ENCODE results near the gene SLC4A1.
A peak's percentile ranks its signal among the peaks of the same experiment; 100 is the strongest.

The SLC4A1 gene

DNA sequence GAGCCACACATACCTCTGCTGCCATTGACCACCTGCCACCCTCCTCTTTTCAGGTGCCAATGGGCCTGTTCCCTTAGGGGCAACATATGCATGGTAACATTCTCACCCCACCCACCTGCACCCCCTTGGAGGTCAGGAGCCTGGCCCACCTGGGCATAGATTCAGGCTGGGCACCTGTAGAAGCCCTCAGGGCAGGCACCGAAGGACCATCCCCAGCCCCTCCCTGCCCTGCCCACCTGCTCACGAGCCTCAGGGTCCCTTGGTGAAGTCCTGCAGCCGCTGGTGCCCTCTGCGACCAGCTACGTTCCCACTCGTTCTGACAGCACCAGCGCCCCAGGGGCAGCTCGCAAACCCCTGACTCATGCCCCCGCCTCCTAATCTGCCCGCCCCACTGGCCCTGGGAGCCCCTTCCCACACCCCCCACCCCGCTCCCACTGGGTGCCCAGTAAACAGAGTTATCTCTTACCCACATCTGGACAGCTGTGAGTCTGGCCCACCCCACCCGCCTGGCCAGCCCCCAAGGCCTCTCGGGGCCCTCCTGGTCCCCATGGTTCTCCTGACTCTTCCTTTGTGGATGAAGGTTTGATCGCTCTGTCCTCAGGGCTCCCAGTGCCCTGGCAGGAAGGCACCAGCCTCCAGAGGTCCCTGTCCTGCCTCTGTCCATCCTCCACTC is at the start of gene SLC4A1:
TSS of gene SLC4A1 (minus strand) at position 318 of the 673 bp plus-strand sequence. CDS start 5,269 bp downstream, outside the sequence.
- no peak for DNase-seq

DNA sequence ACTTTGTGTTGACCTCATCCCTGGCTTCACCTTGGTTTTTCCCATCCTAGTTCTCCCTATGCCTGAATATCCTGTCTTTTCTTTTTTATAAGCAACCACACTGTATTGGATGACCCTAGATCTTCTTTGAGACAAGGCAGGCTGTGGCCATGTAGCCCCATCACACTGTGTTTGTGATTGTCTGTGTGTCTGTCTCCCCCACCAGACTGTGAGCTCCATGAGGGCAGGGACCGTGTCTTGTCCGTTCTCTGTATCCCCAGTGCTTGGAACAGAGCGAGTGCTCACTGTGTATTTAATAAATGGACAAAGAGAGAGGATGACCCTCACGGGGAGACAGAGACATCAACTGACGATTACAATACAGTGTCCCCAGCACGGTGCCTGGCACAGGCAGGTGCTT is 49.6 kb upstream of the SLC4A1 start:
- no peak for DNase-seq

DNA sequence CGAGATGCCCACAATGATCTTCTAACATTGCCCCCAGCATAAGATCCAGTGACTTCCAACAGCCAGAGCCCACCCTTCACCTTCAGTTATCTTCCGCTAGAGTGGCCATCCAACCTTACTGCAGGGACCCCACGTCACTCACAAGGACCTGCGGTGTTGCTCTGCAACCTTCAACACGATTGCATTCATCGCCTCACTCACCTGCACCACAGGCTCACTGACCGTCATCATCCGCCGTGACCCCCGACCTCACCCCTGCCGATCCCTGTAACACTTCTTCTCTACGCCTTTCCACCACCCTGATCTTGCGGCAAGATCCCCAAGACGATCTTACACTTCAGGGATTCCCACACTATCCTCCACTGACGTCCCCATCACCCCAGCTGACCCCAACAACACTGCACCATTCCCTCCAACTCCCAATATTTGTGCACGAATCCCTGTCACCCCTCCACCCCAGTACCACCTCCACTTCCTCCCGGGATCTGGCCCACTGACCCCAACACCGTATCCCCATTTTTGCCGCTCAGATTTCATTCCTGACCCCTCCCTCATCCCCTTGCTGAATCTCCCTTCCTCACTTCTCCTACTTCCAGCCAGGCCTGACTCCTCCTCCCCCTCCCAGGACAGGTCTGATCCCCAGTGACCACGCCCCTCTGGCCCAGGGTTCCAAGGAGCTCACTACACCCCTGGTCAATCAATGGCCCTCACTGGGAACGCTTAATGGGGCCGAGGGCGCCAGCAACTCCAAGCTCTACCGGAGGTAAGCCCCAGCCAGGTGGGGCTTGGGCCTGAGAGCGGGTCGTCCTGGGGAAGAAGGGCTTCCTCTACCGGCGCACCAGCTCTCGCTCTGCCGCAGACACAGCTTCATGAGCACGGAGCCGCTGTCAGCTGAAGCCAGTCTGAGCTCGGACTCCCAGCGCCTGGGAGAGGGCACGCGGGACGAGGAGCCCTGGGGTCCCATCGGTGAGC is 48.1 kb upstream of the SLC4A1 start:
- no peak for DNase-seq

DNA sequence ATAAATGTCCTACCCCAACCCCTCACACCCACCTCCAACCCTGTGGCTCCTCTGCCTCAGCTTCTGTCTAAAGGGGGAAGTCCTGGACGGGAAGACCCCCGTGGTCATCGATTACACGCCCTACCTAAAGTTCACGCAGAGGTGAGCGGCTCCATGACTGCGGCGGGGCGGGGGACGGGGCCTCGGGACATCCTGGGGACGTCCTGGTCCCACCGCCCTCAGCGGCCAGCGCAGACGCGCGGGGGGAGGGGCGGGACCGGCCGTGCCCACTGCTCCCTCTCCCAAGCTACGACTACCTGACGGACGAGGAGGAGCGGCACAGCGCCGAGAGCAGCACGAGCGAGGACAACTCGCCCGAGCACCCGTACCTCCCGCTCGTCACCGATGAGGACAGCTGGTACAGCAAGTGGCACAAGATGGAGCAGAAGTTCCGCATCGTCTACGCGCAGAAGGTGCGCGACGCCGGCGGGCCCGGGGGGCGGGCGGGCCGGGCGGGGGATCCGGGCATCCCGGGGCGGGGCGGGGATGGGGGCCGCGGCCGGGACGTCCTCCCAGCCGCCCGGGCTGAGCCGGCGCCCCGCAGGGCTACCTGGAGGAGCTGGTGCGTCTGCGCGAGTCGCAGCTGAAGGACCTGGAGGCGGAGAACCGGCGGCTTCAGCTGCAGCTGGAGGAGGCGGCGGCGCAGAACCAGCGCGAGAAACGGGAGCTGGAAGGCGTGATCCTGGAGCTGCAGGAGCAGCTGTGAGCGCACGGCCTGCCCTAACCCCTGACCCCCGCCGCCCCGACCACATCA is 47.1 kb upstream of the SLC4A1 start:
- DNase-seq, result peak; percentile 61

DNA sequence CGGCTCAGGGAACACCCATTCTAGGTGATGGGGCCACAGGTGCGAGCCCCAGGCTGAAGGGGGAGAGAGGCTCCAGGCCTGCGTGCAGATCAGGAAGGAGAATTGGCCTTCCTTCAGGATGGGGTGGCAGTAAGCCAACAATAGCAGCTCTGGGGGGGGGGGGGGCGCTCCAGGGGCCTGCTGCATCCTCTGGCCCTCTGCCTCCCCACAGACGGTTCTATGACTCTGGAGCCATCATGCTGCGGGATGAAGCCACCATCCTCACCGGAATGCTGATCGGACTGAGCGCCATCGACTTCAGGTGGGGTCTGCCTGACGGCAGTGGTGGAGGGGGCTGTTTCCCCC is 46.6 kb upstream of the SLC4A1 start:
- DNase-seq, result no peak

DNA sequence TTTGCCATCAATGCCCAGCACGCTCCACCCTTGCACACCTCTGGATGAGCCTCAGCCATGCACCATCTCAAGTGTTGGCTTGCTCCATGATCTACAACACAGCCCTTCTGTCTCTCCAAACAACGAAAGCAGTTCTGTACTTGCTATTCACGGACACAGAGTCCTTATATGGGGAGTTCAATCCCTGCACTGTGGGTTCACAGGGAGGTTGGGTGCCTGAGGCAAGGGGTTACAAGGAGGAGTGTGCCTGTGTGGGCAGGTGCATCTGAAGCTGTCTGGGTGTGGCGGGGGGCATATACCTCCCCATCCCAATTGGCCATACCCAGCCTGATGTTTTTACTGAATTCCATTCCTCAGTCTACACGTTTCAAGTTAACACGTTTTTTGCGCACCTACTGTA is 46.1 kb upstream of the SLC4A1 start:
- DNase-seq, result no peak

DNA sequence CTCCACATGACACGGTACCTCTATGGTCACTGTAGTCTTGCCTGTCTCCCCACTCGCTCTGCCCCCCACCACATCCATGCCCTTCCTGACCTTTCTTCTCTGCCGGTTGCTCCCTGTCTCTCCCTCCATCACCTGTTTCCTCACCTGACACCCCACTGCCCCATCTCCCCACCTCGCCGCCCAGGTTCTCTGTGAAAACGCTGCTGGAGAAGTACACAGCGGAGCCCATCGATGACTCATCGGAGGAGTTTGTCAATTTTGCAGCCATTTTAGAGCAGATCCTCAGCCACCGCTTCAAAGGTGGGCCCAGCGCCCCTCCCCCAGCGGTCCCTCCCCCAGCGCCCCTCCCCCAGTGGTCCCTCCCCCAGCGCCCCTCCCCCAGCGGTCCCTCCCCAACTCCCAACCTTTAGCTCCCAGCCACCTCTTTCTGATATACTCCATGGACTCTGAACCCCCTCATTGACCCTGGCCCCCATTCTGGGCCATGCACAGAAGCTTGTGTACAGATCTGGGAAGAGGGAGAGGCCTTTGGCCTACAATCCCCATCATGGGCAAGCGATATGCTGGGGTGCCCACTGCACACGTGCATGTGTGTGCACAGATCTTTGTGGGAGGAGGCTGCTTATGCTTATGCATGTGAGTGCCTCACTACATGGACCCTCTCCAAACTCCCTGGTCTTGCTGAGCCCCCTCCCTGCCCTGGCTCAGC is 44.6 kb upstream of the SLC4A1 start:
- no peak for DNase-seq

DNA sequence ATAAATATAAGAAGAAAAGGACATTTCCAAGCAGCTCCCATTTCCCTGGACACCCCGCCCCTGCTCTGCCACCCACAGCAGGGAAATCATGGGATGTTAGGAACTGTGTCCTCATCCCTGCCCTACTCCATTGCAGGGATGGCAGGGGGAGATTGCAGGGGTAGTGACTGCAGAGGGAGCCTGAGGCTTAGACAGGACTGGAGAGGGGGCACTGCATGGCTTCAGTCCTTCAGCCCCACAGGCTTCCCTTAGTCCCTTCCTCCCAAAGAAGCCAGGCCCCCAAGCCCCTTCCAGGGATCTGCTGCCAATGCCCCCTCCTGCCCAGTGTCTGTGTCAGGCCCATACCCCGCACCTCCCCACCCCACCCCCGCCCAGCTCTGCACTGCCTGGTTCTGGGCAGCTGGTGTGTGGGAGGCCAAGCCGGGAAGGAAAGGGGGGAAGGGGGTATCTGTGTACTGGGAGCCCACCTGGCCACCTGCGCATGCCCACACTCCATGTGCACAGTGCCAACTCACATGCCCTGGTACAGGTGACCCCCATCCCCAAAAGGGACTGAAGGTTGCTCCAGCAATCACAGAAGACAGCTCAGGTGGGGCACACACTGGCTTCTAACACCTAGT is 43.7 kb upstream of the SLC4A1 start:
- no peak for DNase-seq

DNA sequence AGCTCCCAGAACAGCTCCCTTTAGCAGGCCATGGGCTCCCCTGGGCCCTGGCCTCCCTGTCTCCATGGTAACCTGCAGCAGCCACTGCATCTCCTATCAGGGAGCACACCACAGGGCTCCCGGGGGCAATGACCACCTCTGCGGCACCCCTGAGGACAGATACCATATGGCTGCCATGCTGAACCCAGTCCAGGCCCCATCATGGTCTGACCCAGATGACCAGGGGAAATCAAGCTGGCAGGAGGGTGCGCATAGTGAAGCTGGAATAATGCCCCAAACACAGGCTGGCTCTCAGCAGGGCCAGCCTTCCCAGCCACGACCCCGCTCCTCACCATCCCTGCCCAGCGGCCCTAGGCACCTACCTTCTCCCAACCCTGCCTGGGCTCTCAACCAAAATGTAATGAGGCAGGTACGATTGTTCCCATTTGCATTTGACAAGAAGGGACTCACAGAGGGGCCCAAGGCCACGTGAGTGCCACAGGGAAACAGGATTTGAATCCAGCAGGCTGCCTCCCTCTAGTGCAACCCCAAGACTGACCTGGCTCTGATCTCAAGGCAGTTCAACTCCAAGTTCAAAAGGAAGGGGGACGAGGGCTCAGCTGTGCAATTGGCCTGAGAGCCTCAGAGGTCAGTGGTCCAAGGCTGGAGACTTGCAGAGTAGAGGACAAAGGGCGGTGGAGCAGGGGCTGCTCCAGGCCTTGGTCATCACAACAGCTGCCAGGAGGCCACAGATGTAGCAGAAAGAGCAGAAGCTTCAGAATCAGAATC is 42.9 kb upstream of the SLC4A1 start:
- DNase-seq, result no peak

DNA sequence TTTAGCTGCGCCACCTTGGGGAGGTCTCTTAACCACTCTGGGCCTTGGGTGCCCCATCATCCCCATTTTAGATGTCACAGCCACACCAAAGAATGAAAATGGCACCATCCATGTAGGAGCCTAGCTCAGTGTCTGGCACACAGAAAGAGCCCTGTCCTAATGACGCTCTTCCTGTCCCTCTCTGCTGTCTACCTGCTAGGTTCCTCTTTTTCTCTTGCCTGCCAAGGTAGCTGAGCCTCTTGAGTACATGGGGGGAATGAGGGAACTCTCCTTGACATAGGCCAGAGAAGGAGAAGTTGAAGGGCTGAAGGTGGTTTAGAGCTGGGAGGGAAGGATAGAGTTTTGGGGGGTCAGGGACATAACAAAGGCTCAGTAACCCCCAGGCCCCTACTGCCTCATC is 42.3 kb upstream of the SLC4A1 start:
- DNase-seq, result no peak

DNA sequence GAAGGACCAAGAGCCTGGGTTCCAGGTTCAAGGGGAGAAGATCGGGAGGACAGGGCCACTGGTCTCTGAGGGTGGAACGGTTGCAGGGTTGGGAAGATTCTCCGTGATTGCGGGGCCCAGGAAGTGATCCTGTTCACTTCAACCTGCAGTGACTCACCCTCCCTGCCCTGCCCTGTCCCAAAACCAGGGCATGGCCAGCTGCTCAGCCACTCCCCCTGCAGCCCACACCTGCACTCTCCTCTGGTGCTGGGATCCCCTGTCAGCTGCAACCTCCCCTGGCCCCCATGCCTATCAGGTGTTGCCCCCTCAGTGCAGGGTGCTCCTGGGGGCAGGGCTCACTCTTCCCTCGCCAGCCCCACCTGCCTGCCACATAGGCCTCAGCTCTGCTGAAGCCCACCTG is 41.5 kb upstream of the SLC4A1 start:
- no peak for DNase-seq

DNA sequence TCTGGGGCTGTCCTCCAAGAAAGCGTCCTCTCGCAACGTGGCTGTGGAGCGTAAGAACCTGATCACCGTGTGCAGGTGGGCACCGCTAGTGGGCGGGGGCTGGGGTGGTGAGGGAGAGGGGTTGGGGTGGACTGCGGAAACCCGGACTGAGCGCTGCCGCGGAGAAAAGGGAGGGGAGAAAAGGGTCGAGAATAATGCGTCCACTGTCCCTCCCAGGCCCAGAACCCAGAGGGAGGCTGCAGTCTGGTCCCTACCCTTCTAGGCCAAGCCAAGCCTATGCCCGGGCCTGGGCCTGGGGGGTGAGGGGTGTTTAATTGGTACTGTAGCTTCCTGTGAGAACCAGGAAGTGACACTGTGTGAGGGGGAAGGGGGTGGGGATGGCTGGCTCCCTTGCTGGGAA is 40.9 kb upstream of the SLC4A1 start:
- DNase-seq, result no peak

DNA sequence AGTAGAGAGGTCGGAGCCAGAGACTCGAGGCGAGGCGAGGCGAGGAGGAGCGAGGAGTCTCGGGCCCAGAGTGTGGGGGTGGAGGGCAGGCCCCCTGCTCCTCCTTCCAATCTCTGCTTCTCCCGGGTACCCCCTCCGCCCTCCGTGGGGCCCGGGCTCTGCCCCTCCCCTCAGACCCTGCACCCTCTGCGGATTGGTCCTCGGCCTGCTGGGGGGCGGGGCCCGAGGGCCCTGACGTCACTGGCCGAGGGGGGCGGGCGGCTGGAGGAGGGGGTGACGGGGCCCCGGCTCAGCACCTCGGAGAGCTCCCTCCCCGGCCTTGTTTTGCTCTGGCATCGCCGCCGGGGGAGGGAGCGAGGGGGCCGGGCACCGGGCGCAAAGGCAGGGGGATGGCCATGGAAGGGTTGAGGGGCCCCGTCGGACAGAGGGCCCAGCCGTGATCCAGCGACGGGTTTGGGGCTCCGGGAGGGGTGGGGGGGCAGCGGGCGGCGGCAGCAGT is 40.4 kb upstream of the SLC4A1 start, which contains the start of gene RUNDC3A:
TSS of gene RUNDC3A (plus strand) at position 282 of the 499 bp plus-strand sequence. CDS start 232 bp downstream, outside the sequence.
- peak; percentile 73 for DNase-seq

DNA sequence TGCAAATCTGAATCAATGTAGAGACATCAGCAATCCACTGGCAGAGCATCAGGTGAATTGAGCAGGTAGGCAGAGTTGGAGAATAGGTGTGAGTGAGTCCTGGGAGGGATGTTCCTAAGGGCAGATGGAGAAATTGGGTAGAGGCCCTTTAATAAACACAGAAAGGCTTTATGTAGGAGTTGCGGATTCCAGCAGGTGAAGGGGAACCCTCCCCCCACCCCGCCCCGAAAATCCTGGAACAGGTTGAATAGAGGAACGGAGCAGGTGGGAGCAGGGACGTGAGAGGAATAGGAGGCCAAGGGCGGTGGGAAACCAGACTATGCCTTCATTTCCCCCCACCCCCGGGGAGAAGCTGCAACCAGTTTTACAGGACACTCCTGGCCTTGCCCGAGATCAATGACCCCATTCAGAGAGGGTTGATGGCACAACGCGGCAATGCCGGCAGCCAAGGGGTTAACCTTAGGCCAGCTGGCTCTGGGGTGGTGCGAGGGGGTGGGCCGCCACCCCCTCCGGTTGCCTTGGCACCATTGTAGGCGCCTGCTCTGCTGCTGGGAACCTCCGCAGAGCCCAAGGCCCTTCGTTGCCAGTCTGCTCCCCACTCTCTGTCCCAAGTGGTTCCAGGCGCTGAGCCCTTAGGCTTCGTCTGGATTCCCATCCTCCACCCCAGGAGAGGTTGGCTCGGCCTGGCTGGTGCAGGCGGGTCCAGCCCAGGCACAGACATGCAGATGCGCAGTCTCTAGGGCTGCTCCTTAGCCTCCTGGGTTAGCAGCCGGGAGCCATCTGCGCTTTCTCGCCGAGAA is 39.7 kb upstream of the SLC4A1 start:
- peak; percentile 67 for DNase-seq

DNA sequence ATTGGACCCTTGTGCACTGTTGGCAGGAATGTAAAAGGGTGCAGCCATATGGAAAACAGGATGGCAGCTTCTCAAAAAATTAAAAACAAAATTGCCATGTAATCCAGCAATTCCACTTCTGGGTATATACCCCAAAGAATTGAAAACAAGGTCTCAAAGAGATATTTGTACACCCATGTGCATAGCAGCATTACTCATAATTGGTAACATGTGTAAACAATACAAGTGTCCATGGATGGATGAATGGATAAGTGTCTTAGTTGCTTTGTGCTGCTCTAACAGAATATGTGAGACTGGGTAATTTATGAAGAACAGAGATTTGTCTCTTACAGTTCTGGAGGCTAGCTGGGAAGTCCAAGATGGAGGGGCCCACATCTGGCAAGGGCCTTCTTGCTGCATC is 36.7 kb upstream of the SLC4A1 start:
- no peak for DNase-seq

DNA sequence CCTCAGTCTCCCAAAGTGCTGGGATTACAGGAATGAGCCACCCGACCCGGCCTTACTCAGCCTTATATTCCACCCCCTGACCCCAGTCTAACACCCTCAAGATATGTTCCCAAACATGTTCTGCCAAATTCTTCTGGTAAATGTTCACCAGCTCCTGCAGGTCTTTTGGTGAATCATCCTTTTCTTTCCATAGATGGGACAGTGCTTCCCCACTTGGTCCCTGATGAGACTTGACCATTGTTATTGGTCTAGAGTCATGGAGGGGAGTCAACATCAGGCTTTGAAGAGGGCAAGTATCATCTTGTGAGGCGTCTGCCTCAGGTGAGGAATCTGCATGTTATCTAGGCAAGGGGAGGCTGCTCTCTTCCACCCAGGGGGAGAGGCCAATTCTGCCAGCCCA is 30.0 kb upstream of the SLC4A1 start:
- DNase-seq, result no peak

DNA sequence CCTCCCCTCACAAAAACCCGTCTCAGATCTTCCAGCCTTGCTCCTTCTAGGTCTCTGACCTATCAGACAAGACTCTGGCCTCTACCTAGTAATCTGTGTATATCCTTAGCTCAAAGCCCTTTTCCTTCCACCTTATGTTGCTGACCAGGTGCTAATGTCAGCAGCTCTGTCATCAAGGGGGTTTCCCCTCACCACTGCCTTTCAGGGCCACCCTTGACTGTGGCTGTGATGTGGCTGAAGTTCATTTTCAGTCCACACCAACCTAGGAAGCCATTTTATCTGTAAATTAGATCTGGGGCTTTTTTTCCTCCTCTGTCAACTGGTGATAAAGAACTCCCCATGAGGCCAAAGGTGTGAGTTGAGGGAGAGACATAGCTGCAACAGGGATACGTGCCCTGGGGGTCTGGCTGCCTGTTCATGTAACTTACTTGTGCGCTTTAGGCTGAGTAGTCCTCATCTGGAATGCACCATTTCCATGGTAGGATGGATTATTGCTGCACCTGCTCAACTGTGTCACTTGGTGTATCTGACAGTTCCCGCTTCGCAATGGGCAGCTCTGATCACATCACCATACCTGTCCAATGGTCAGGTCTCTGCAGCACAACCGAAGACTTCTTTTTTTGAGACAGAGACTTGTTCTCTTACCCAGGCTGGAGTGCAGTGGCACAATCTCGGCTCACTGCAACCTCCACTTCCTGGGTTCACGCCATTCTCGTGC is 25.7 kb upstream of the SLC4A1 start:
- DNase-seq, result no peak

DNA sequence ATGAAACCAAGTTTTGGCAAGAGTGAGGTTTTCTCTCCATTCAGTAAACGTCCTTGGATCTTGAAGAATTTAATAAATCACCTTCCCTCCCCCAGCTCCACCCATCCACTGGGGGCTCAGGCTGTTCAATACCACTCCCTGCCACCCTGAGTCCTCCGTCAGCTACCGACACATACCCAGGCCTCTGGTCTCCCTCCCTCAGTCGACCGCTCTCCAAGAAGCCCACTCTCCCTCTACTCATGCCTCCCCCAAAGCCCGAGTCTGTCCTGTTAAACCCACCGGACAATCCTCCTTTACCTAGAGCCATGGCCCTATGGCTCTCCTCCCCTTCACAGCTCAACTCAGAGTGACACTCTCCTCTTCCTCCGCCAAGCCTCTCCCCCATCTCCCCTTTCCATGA is 19.7 kb upstream of the SLC4A1 start:
- no peak for DNase-seq

DNA sequence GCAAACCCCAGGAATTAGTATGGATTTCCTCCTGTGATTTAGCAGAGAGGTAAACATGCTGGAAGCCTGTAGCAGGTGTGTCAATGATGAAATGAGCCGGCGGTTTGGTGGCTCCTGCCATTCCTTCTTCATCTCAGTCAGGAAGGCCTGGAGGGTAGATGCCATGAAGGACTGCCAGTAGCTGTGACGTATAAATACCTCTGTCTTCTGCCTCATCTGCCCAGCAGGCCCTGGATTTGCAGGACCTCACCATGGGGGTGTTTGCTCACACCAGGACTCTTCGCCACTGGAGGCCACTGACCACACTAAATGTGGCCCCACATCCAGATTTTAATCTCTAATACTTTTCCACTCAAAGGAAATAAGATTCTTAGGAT is 16.1 kb upstream of the SLC4A1 start:
- no peak for DNase-seq
